OCI-LY1 (cell line): ENCODE measurements around the gene SHF.

Experiments used
- H2AFZ ChIP-seq: fragments of 200-600 bp; sonication (generic), shearing (Covaris generic); 2 replicates; pipeline ENCODE4 v1.6.0; 2014; ENCODE audit warnings: antibody characterized with exemption, mild to moderate bottlenecking, low read length
- H3F3A ChIP-seq: fragments of 200-600 bp; sonication (generic), shearing (Covaris generic); 2 replicates; pipeline ENCODE4 v1.6.0; 2014; ENCODE audit warnings: mild to moderate bottlenecking, antibody characterized with exemption, low read length, moderate library complexity; ENCODE audit not compliant: insufficient read depth
- H3K27ac ChIP-seq: fragments of 200-600 bp; sonication (generic); 2 replicates; pipeline ENCODE4 v1.5.1; 2014; ENCODE audit warnings: low read length, mixed run types, mild to moderate bottlenecking, low read depth; ENCODE audit not compliant: poor library complexity, severe bottlenecking
- H3K27me3 ChIP-seq: fragments of 200-600 bp; sonication (generic); 2 replicates; pipeline ENCODE4 v1.6.0; 2014; ENCODE audit warnings: antibody characterized with exemption, mild to moderate bottlenecking, low read length, moderate library complexity; ENCODE audit not compliant: insufficient read depth
- H3K36me3 ChIP-seq: fragments of 200-600 bp; sonication (generic); 2 replicates; pipeline ENCODE4 v1.6.1; 2014; ENCODE audit warnings: mild to moderate bottlenecking, antibody characterized with exemption, low read length, moderate library complexity, mixed read lengths; ENCODE audit not compliant: insufficient read depth
- H3K4me1 ChIP-seq: fragments of 200-600 bp; sonication (generic); 2 replicates; pipeline ENCODE4 v1.5.1; 2014; ENCODE audit warnings: mild to moderate bottlenecking, low read length, moderate library complexity; ENCODE audit not compliant: insufficient read depth, severe bottlenecking
- H3K4me2 ChIP-seq: fragments of 200-600 bp; sonication (generic), shearing (Covaris generic); 2 replicates; pipeline ENCODE4 v1.6.1; 2014; ENCODE audit warnings: low read length
- H3K4me3 ChIP-seq: fragments of 200-600 bp; sonication (generic); 2 replicates; pipeline ENCODE4 v1.5.1; 2014; ENCODE audit warnings: low read length, low read depth, mild to moderate bottlenecking, mixed read lengths; ENCODE audit not compliant: poor library complexity, severe bottlenecking
- H3K79me2 ChIP-seq: fragments of 200-600 bp; shearing (Covaris generic); 2 replicates; pipeline ENCODE4 v1.6.1; 2016; ENCODE audit warnings: mixed run types, low read length, mixed read lengths; ENCODE audit not compliant: insufficient read depth
- H3K9ac ChIP-seq: fragments of 200-600 bp; sonication (generic), shearing (Covaris generic); 2 replicates; pipeline ENCODE4 v1.6.1; 2014; ENCODE audit warnings: mild to moderate bottlenecking, low read length, mixed read lengths
- H3K9me2 ChIP-seq: fragments of 200-600 bp; sonication (generic), shearing (Covaris generic); 2 replicates; pipeline ENCODE4 v1.6.1; 2014; ENCODE audit warnings: low read depth, mild to moderate bottlenecking, low read length, mixed read lengths
- H3K9me3 ChIP-seq: fragments of 200-600 bp; shearing (Covaris generic); 2 replicates; pipeline ENCODE4 v1.6.1; 2014; ENCODE audit warnings: low read length, mixed read lengths
- H4K20me1 ChIP-seq: fragments of 200-600 bp; sonication (generic), shearing (Covaris generic); 2 replicates; pipeline ENCODE4 v1.6.0; 2016; ENCODE audit warnings: mild to moderate bottlenecking, low read length; ENCODE audit not compliant: insufficient read depth
- CTCF ChIP-seq: fragments of 200-600 bp; sonication (generic), shearing (Covaris generic); IDR thresholded peaks from 2 replicates; pipeline ENCODE4 v1.5.1; 2017; ENCODE audit warnings: mild to moderate bottlenecking, antibody characterized with exemption, low read length, moderate library complexity, mixed read lengths
- EZH2 ChIP-seq: fragments of 200-600 bp; sonication (generic), shearing (Covaris generic); IDR thresholded peaks from 2 replicates; pipeline ENCODE4 v1.8.0; 2017; ENCODE audit warnings: borderline replicate concordance, mixed run types, mild to moderate bottlenecking, antibody characterized with exemption, low read length, moderate library complexity, mixed read lengths

The SHF gene

GRCh38 chr15:45147606-45148005 lies 40.2 kb downstream of the SHF start:
- Histone ChIP-seq H2AFZ (no peak overlapping the region), H3K4me1 (no peaks in the 10 kb centered on the region), H3K27me3 (no peaks in the 10 kb centered on the region), H3K9ac (no peak overlapping the region), H3K79me2 (no peaks in the 10 kb centered on the region), H3F3A (no peaks in the 10 kb centered on the region), H4K20me1 (no peaks in the 10 kb centered on the region), H3K9me3 (no peaks in the 10 kb centered on the region), H3K27ac (no peak overlapping the region), H3K4me3 (no peak overlapping the region), H3K4me2 (no peak overlapping the region), H3K9me2 (no peaks in the 10 kb centered on the region), H3K36me3 (no peaks in the 10 kb centered on the region)
- no peak for TF ChIP-seq EZH2
- TF ChIP-seq CTCF, result no peak

DNA sequence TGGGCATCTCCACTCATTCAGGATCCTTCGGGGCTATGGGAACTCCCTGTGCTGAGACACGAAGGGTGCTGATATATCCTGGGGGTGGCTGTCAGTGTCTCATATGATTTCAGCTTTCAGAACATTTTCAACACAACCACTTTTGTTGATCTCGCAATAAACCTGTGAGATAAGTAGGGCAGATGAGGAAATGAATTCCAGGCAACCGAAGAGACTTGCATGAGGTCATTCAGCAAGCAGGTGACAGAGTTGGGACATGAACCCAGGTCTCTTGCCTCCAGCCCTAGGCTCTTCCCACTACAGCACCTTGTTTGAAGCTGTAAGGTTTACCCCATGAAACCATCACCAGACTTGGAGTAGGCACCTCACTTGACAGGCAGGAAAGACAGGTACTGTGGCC lies 41.4 kb downstream of the SHF start:
- no peaks in the 10 kb centered on the region for H3K27me3 ChIP-seq
- H3K36me3 ChIP-seq, result no peaks in the 10 kb centered on the region
- no peaks in the 10 kb centered on the region for H4K20me1 ChIP-seq
- TF ChIP-seq CTCF, result no peak
- no peak for TF ChIP-seq EZH2
- no peak overlapping the region for H3K4me3 ChIP-seq
- no peak overlapping the region for H2AFZ ChIP-seq
- no peak overlapping the region for H3K4me2 ChIP-seq
- no peaks in the 10 kb centered on the region for H3K9me3 ChIP-seq
- no peaks in the 10 kb centered on the region for H3K4me1 ChIP-seq
- H3F3A ChIP-seq, result no peaks in the 10 kb centered on the region
- H3K79me2 ChIP-seq, result no peaks in the 10 kb centered on the region
- no peaks in the 10 kb centered on the region for H3K9me2 ChIP-seq
- no peak overlapping the region for H3K27ac ChIP-seq
- H3K9ac ChIP-seq, result no peak overlapping the region

DNA sequence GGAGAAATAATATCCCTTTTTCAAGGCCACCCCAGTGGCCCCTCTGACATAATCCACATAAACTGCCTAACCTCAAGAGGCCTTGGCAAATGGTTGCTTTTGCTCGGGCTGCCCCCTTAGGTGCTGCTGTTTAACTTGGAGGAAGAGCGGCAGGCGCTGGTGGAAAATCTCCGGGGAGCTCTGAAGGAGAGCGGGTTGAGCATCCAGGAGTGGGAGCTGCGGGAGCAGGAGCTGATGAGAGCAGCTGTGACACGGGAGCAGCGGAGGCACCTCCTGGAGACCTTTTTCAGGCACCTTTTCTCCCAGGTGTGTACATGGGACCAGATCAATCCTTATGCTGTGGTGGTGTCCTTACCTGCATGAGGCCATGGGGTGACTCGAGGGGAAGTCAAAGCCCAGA lies 43.0 kb downstream of the SHF start:
- Histone ChIP-seq H3K4me2 (no peak overlapping the region), H3K9me3 (no peaks in the 10 kb centered on the region), H3K9ac (no peak overlapping the region), H3K27me3 (no peaks in the 10 kb centered on the region), H3K36me3 (no peaks in the 10 kb centered on the region), H3K4me3 (no peak overlapping the region), H3F3A (no peaks in the 10 kb centered on the region), H3K4me1 (no peaks in the 10 kb centered on the region), H4K20me1 (no peaks in the 10 kb centered on the region), H3K79me2 (no peaks in the 10 kb centered on the region), H2AFZ (no peak overlapping the region), H3K9me2 (no peaks in the 10 kb centered on the region), H3K27ac (no peak overlapping the region)
- TF ChIP-seq CTCF, result no peak
- no peak for TF ChIP-seq EZH2
